GM12878 (cell line): ENCODE measurements around the gene SLC39A11. TPM values are rescaled to one million over a fixed set of nuclear protein-coding genes. Genes with fewer than 3 reads are reported as not detected.
"Not testable (repeated sequence)": the region's sequence is repeated elsewhere in the genome, so short reads cannot be mapped to it uniquely, and the experiment has no call there.

Experiments
- ATAC-seq: fragments of 200-7000 bp; cut with Tn5 transposase; 3 replicates; pipeline ENCODE4 v1.9.1; 2020; ENCODE audit warnings: mild to moderate bottlenecking, moderate library complexity
- BruUV-seq: library from RNA; stranded (reverse); fragments of 400-500 nt; replicated peaks from 2 replicates; lab custom pipeline; 2021; lab: Mats Ljungman, UMichigan
- CTCF ChIA-PET: fragments of 300-600 bp; sonication (Branson Sonifier 250); formaldehyde crosslinking; extraction: SDS; loops from one replicate; lab custom pipeline; 2021; ENCODE audit warnings: inconsistent platforms; lab: Yijun Ruan, JAX
- POLR2A ChIA-PET: fragments of 350-600 bp; formaldehyde crosslinking; extraction: SDS; loops from one replicate; lab custom pipeline; 2021; ENCODE audit warnings: inconsistent platforms; lab: Charles Lee
- RAD21 ChIA-PET: fragments of 300-600 bp; sonication (Branson Sonifier 250); formaldehyde crosslinking; loops from one replicate; lab custom pipeline; 2023; ENCODE audit warnings: antibody characterized with exemption; ENCODE audit not compliant: unreplicated experiment; lab: Charles Lee
- SMC1A ChIA-PET: fragments of 300-600 bp; sonication (Branson Sonifier 250); formaldehyde crosslinking; loops from one replicate; lab custom pipeline; 2023; ENCODE audit not compliant: unreplicated experiment, uncharacterized antibody; lab: Charles Lee
- DNase-seq: peaks from one replicate; pipeline ENCODE4 v3.0.0-alpha.2; 2011; ENCODE audit warnings: low read depth, low spot score
- FAIRE-seq: peaks from 3 replicates; lab custom pipeline; 2011; peaks lifted over from hg19 to GRCh38; lab: Jason Lieb, UNC
- H2AFZ ChIP-seq: 2 replicates; pipeline ENCODE4 v1.6.0; 2011; ENCODE audit warnings: low read depth, low read length, control low read depth; ENCODE audit not compliant: control insufficient read depth
- H3K27ac ChIP-seq: 2 replicates; pipeline ENCODE4 v1.5.1; 2011; ENCODE audit warnings: control low read depth; ENCODE audit not compliant: control insufficient read depth, insufficient read depth
- H3K27me3 ChIP-seq, 2 experiments: replicated peaks in 1 of 2; 2 replicates each; pipeline versions ENCODE4 v1.6.0 to v1.6.1; 2011; ENCODE audit warnings: low read length in 1 of 2; ENCODE audit not compliant: control insufficient read depth in 2 of 2, insufficient read depth in 2 of 2
- H3K36me3 ChIP-seq, 2 experiments: 2 replicates each; pipeline ENCODE4 v1.5.1; 2011; ENCODE audit warnings: low read length in 1 of 2; ENCODE audit not compliant: control insufficient read depth in 2 of 2, insufficient read depth in 2 of 2
- H3K4me1 ChIP-seq: 2 replicates; pipeline ENCODE4 v1.6.1; 2011; ENCODE audit warnings: mild to moderate bottlenecking, low read length, moderate library complexity, mixed read lengths; ENCODE audit not compliant: control insufficient read depth, insufficient read depth
- H3K4me2 ChIP-seq: 2 replicates; pipeline ENCODE4 v1.6.0; 2011; ENCODE audit warnings: control low read depth; ENCODE audit not compliant: control insufficient read depth, insufficient read depth
- H3K4me3 ChIP-seq: fragments of 200-600 bp; sonication (generic); 2 replicates; pipeline ENCODE4 v1.5.1; 2016
- H3K79me2 ChIP-seq: 2 replicates; pipeline ENCODE4 v1.6.0; 2011; ENCODE audit warnings: low read length; ENCODE audit not compliant: control insufficient read depth, insufficient read depth
- H3K9ac ChIP-seq: 2 replicates; pipeline ENCODE4 v1.8.0; 2011; ENCODE audit warnings: low read length, control low read depth, mixed read lengths; ENCODE audit not compliant: control insufficient read depth, insufficient read depth
- H3K9me3 ChIP-seq: replicated peaks from 3 replicates; pipeline ENCODE4 v1.5.1; 2011; ENCODE audit warnings: mild to moderate bottlenecking, low read length; ENCODE audit not compliant: control insufficient read depth, insufficient read depth
- H4K20me1 ChIP-seq: 2 replicates; pipeline ENCODE4 v1.6.0; 2011; ENCODE audit not compliant: control insufficient read depth, insufficient read depth
- NBN ChIP-seq: fragments of 450-650 bp; IDR thresholded peaks from 2 replicates; pipeline ENCODE4 v1.6.1; 2016
- WGBS: methylation state at CpG from one replicate; pipeline ENCODE4 v1.1.6; 2016; ENCODE audit warnings: low lambda C conversion rate; ENCODE audit not compliant: insufficient replicate concordance, insufficient coverage; ENCODE audit errors: missing lambda C conversion rate; 5-methylcytosine and 5-hydroxymethylcytosine counted together
- in situ Hi-C: fragments of 300-500 bp; cut with MboI; formaldehyde crosslinking; loops from 9 replicates; pipeline ENCODE4 v1.14.3; 2018; ENCODE audit warnings: mixed read lengths
- intact Hi-C: fragments of 100-400 bp; cut with micrococcal nuclease; formaldehyde crosslinking; loops from one replicate; pipeline ENCODE4 v1.14.2; 2022; ENCODE audit not compliant: unreplicated experiment
- polyA plus RNA-seq, 11 experiments: library from polyadenylated mRNA; depleted of rRNA in 4 of 11; unstranded in 6 of 11; stranded (reverse) in 5 of 11; fragments of >200 nt; fragmentation: Nextera tagmentation in 4 of 11; fragmentation: Illumina TruSeq in 1 of 11; extraction: Ambion mirVana in 4 of 11; extraction: Trizol in 1 of 11; gene quantifications; 1 replicate in 1 of 11; 2 replicates in 10 of 11; pipeline versions ENCODE4 v1.2.1 to v1.2.3, GENCODE V29; 2011 to 2016; ENCODE audit warnings: inconsistent platforms in 2 of 11, missing spikeins in 2 of 11, low read depth in 1 of 11
- total RNA-seq, 4 experiments: library from RNA; depleted of rRNA in 3 of 4; stranded (reverse); fragments of >200 nt in 3 of 4; fragmentation: Illumina TruSeq in 1 of 4; extraction: Trizol in 1 of 4; gene quantifications; 2 replicates each; pipeline versions ENCODE4 v1.2.1 to v1.2.3, GENCODE V29; 2013 to 2021

SLC39A11 gene
- total and polyA plus RNA-seq, 10 of the 15 experiments (the other 5 are each of a cell fraction or from before 2014, with no cell fraction given), result 8.6 to 23.8 (median 14.0) TPM

DNA sequence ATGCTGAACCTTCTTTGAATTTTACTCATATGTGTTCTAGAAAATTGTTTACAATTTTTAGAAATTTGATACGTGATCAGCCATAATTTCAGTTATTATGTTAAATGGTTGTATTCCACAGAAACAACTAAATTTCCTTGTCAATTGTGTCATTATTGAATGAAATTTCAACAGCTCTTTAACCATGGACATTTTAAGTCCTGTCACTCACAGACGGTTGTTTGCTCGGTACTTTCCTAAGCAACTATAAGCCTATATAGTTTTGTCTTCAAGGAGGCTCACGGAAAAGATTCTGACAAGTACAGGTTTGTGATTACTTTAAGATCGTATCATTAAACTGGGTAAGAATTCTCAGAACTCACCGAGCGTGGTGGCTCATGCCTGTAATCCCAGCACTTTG, 31.8 kb downstream of the SLC39A11 start:
- in situ Hi-C loops, result no loop called here
- Histone ChIP-seq H3K27ac (no peak overlapping the region), H3K9me3 (no peaks in the 10 kb centered on the region), H3K36me3 (no peaks in the 10 kb centered on the region; a peak in 1 of 4 replicates), H3K9ac (no peak overlapping the region), H3K27me3 (no peaks in the 10 kb centered on the region), H2AFZ (no peak overlapping the region), H3K79me2 (no peaks in the 10 kb centered on the region), H3K4me3 (no peak overlapping the region), H3K4me1 (no peaks in the 10 kb centered on the region), H3K4me2 (no peak overlapping the region), H4K20me1 (no peaks in the 10 kb centered on the region)
- RAD21 ChIA-PET, result interaction anchor here (0.7 kb wide), 1 partner anchor 487 kb away, joined by 4 read pairs; no protein-coding TSS in a partner anchor
- SMC1A ChIA-PET, result interaction anchor here (1.2 kb wide), 1 partner anchor 14 kb away, joined by 4 read pairs; no protein-coding TSS in a partner anchor
- intact Hi-C loops, result no loop called here
- ATAC-seq (no peak), FAIRE-seq (no peak), DNase-seq (no peak)
- no TSS peak for BruUV-seq
- no peak for TF ChIP-seq NBN
- CTCF ChIA-PET, result interaction anchor here (0.9 kb wide), 1 partner anchor 75 kb away, joined by 3 read pairs; no protein-coding TSS in a partner anchor
- 98% methylated on average over 7 of the region's 7 CpGs for WGBS
- POLR2A ChIA-PET, result interaction anchor here (0.7 kb wide), 1 partner anchor 46 kb away, joined by 5 read pairs; no protein-coding TSS in a partner anchor

DNA sequence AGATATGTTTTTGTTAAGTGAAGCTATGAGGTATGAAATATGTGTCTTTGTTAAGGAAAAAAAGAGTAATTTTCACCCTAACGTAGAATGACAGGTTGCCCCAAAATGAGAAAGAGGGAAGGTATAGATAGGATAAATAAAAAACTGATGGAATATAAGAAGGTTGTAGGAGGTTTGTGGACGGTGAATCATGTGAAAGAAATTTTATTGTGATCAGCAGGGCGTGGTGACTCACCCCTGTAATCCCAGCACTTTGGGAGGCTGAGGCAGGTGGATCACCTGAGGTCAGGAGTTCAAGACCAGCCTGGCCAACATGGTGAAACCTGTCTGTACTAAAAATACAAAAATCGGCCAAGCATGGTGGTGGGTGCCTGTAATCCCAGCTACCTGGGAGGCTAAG, 32.8 kb downstream of the SLC39A11 start:
- H3K27ac ChIP-seq, H3K4me3 ChIP-seq, BruUV-seq, H3K79me2 ChIP-seq, in situ Hi-C loops, ATAC-seq, DNase-seq, H3K4me2 ChIP-seq, H3K27me3 ChIP-seq, H3K9ac ChIP-seq, H3K9me3 ChIP-seq, H3K36me3 ChIP-seq, H4K20me1 ChIP-seq, intact Hi-C loops, FAIRE-seq, H3K4me1 ChIP-seq, H2AFZ ChIP-seq: not testable (repeated sequence)
- ChIA-PET CTCF (interaction anchor here (0.9 kb wide), 1 partner anchor 74 kb away, joined by 3 read pairs; no protein-coding TSS in a partner anchor), SMC1A (interaction anchor here (0.6 to 1.3 kb wide), 4 partner anchors 9 to 1221 kb away, joined by 3 to 4 read pairs (median 4); no protein-coding TSS in a partner anchor), RAD21 (interaction anchor here (0.9 kb wide), 1 partner anchor 74 kb away, joined by 3 read pairs; no protein-coding TSS in a partner anchor), POLR2A (interaction anchor here (0.6 kb wide), 1 partner anchor 85 kb away, joined by 5 read pairs; no protein-coding TSS in a partner anchor)
- whole genome bisulfite sequencing, result 65% methylated on average over 4 of the region's 4 CpGs
